Hematopoietic multipotent progenitor cell treated with erythropoietin and hydrocortisone succinate and interleukin-3 and kit ligand, for 8 days (in vitro differentiated cells): ENCODE data around the gene TNNI2.
"Not testable (repeated sequence)": the region's sequence is repeated elsewhere in the genome, so short reads cannot be mapped to it uniquely, and the experiment has no call there.

Experiments
- DNase-seq: peaks from one replicate; pipeline ENCODE4 v3.0.0-alpha.2; 2015

Gene TNNI2

GRCh38 chr11:1875851-1876301 lies 37.1 kb downstream of the TNNI2 start:
- not testable (repeated sequence) for DNase-seq

DNA sequence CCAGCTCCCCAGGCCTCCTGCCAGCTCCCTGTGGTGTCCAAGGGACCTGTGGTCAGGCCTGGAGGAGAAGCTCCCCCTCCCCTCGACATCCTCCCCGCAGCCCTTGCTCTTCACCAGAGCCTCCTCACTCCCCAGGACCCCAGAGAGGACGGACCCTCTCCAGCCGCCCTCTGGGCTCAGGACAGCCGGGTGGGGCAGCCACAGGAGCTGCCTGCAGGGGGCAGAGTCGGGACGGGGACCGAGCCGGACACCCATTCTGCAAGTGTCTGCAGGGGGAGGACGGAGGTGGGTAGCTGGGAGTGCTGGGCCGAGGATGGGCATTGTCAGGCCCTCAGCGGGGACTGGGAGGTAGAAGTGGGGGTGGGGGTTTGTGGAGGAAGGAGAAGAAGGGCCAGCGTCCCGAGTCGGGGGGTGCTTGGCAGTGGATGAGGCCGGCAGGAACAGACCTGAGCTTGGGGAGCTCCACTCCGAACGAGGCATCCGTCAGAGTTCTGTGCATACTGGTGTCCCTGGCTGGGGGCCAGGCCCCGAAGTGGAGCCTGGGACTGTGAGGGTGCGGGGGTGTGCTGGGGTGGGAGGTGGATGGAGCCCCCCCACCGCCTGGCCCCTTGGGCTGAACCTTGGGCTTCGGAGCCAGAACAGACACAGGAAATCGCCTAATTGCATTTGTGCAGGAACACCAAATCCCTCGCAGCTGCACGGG lies 37.7 kb downstream of the TNNI2 start:
- no peak for DNase-seq

DNA sequence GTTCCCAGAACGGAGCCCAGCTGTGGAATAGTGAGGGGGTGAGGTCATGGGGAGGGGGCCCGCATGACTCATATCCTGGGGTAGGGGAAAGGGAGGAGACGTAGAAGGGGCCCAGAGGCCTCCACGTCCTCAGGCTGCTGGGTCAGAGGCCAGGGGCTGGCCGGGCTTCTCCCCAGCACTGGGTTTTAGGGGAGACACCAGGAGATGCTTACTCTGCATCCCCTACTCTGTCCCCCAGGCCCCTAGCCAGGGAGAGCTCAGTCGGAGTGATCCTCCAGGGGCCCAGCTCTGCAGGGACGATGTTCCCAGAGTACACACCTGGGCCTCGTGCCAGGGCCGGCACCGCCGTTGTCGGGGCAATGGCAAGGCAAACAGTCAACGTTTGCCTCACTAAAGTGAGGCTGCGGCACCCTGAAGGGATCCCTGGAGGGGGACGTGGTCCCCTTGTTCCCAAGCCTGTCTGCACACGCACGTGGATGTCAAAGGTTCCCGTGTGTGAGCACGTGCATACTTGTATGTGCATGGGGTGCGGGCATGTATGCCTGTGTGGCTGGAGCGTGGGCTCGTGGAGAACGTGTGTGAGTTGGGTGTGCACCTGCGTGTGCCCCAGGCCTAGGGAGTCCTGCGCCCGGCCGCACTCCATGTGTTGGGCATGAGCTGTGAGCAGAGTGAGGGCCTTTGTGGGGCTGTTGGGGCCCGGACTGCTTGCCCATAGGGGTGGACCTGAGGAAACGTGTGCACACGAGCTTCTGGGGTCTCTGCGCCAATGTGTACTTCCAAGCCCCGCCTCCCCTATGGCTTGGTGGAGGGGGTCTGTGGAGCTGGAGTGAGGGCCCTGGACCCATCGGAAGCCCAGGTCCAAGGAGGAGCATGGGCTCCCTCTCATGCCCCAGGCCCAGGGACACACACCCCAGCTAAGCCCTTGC lies 38.7 kb downstream of the TNNI2 start:
- no peak for DNase-seq

GRCh38 chr11:1878137-1879031 lies 39.6 kb downstream of the TNNI2 start:
- no peak for DNase-seq

DNA sequence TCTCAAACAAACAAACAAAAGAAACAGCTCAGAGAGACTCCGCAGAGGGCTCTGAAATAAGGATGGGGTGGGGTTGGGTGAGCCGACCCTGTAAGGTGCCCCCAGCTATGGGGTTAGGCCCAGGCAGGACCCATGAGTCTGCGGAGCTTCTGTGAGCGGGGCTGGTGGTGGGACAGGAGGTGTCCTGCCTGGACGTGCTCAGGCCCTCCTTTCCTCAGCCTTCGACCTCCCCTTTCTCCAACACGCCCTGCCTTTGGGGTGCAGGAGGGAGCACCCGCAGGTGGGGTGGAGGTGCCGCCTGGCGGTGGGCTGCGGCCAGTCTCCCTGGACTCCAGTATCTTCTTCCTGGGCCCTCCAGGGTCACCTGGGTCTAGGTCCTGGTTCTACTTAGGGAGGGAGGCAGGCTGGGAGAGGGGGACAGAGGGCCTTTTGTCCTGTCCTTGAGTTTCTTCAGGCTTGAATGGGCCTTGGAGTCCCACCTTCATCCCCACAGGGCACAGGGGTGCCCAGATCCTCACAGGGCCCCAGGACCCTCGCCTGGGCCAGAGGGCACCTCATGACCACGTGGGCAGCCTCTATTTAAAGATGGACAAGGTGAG lies 40.7 kb downstream of the TNNI2 start:
- DNase-seq: no peak

- no peak for DNase-seq
Measured at GRCh38 chr11:1879941-1880720, 41.4 kb downstream of the TNNI2 start.

DNA sequence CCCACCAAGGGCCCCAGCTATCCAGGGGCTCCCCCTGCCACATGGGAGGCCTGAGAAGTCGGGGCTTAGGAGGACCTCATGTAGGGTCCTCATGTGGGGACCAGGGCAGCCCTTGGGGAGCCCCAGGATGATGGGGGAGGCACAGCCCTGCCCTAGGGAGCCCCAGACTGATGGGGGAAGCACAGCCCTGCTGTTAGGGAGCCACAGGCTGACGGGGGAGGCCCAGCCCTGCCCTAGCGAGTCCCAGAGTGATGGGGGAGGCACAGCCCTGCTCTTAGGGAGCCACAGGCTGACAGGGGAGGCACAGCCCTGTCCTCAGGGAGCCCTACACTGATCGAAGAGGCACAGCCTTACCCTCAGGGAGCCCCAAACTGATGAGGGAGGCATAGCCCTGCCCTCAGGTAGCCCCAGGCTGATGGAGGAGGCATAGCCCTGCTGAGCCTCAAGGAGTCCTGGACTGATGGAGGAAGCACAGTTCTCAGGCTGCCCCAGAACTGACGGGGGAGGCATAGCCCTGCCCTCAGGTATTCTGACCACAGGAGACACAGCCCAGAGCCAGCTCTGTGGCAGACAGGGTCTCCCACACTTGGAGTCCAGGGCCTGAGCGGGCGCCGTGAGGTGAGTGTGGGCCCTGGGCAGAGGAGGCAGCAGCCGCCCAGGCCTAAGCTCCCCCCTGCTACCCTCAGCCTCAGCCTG lies 42.1 kb downstream of the TNNI2 start:
- no peak for DNase-seq

GRCh38 chr11:1881442-1882264 lies 42.9 kb downstream of the TNNI2 start:
- no peak for DNase-seq

DNA sequence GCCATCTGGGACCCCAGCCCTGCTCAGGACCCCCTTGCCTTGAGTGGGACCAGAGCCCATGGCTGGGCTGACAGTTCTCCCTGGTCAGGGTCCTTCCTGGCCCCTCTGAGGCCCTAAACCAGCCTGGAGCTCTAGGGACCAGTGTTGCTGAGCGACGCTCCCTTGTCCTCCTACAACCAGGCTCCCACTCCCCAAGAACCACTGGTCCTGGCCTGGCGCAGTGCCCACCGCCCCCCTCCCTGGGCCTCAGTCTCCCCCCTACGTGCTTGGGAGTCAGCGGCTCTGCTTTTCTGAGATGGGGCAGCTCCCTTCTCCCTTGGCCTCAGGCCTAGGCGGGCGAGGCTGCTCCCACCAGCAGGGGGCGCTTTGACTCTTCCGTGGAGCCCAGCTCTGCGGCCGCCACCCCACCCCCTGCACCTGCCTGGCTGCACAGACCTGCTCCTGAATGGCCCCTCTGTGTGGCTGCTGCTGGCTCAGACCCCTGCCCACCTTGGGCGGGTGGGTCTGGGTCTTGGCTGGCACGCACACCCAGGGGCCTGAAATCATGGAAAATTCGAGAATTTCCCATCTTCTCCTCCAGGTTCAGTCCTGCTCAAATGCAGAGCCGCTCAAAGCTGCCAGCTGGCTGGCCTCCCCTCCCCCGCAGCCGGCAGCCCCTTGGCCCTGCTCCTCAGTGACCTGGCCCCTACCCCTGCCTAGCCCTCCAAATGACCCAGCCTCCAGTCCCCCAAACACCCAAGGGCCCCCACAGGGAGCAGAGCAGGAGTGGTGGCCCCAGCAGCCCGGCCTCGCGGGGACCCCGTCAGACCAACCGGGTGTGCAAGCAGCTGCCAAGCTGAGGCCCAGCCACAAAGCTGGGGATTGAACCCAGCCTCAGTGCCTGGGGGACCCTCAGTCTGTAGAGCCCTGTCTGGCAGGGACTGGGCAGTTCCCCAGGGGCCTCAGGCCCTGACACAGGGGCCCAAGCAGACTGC lies 43.8 kb downstream of the TNNI2 start:
- peak; percentile 69 for DNase-seq

- DNase-seq: no peak
Measured at GRCh38 chr11:1883346-1884302, 44.8 kb downstream of the TNNI2 start.

GRCh38 chr11:1884303-1884700 lies 45.5 kb downstream of the TNNI2 start:
- DNase-seq: no peak

GRCh38 chr11:1886551-1886950 lies 47.8 kb downstream of the TNNI2 start:
- not testable (repeated sequence) for DNase-seq

- DNase-seq: no peak
Measured at GRCh38 chr11:1887451-1888346, 48.9 kb downstream of the TNNI2 start.

DNA sequence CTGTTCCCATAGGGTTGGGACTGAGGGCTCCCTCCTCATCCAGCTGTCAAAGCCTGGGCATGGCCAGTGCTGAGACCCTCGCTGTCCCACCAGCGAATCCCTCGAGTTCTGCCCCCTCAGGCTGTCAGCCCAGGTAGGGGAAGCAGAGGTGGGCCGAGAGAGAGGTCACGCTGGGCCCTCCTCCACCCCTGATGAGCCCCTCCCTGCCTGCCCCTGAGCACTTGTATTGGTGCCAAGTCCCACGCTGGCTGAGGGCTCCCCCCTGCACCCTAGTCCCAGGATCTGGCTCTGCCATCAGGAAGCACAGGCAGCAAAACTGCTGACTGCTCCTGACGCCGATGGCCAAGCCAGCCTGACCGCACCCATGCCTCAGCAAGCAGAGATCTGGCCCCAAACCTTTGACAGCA lies 49.6 kb downstream of the TNNI2 start:
- DNase-seq: no peak

- DNase-seq: no peak
Measured at GRCh38 chr11:1888811-1889210, 50.0 kb downstream of the TNNI2 start.

DNA sequence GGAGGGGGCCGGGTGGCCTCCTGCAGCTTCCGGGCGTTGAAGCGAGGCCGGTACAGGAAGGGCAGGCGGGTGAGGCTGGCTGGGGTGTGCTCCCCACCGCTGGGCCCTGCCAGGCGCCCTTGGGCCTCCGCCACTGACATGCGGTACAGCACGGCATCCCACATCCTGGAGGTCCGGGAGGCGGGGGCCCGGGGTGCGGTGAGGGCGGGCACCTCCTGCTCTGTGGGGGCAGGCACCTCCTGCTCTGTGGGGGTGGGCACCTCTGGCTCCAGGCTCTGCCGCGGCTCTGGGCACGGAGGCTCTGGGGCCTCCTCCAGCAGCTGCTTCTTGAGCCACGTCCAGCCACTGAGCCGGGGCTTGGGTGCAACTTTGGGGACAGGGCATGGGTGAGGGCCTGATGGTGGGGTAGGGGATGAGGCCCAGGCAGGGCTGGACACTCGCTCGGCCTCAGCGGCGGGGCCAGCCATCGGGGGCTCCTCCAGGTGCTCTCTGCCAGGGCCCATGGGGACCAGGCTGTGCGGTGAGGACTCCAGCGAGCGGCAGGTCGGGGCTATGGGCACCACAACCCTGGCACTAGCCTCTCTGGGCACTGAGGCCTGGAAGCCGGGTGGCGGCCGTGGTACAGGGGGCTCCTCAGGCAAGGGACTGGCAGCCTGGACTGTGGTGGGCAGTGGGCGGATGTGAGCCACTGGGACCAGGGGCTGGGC lies 50.6 kb downstream of the TNNI2 start:
- DNase-seq: peak; percentile 25
